ENCODE data around the gene PRKCE.

PRKCE gene

GRCh38 chr2:46010223-46010924, 358.9 kb downstream of the PRKCE start:
- no peak for DNase-seq (ENCODE audit: low read depth, low spot score)

GRCh38 chr2:46010925-46011490, 359.5 kb downstream of the PRKCE start:
- no peak for DNase-seq (ENCODE audit: low read depth, low spot score)

GRCh38 chr2:46012618-46013240, 361.3 kb downstream of the PRKCE start:
- DNase-seq (ENCODE audit: low read depth, low spot score) = no peak

GRCh38 chr2:46013726-46014125, 362.3 kb downstream of the PRKCE start:
- DNase-seq (ENCODE audit: low read depth, low spot score) = no peak

- no peak for DNase-seq (ENCODE audit: low read depth, low spot score)
Observed at GRCh38 chr2:46014911-46015654, 363.6 kb downstream of the PRKCE start.

GRCh38 chr2:46015671-46016070, 364.2 kb downstream of the PRKCE start:
- no peak for DNase-seq (ENCODE audit: low read depth, low spot score)

- no peak for DNase-seq (ENCODE audit: low read depth, low spot score)
Observed at GRCh38 chr2:46016091-46016490, 364.6 kb downstream of the PRKCE start.

GRCh38 chr2:46018773-46019591, 367.5 kb downstream of the PRKCE start:
- DNase-seq (ENCODE audit: low read depth, low spot score) = no peak

- DNase-seq (ENCODE audit: low read depth, low spot score) = no peak
Observed at GRCh38 chr2:46020416-46020815, 368.9 kb downstream of the PRKCE start.

- no peak for DNase-seq (ENCODE audit: low read depth, low spot score)
Observed at GRCh38 chr2:46023165-46023854, 371.8 kb downstream of the PRKCE start.

- DNase-seq (ENCODE audit: low read depth, low spot score) = no peak
Observed at GRCh38 chr2:46024146-46024779, 372.8 kb downstream of the PRKCE start.

GRCh38 chr2:46025081-46025480, 373.6 kb downstream of the PRKCE start:
- DNase-seq (ENCODE audit: low read depth, low spot score) = no peak

GRCh38 chr2:46025676-46026075, 374.2 kb downstream of the PRKCE start:
- no peak for DNase-seq (ENCODE audit: low read depth, low spot score)

GRCh38 chr2:46026431-46026830, 375.0 kb downstream of the PRKCE start:
- no peak for DNase-seq (ENCODE audit: low read depth, low spot score)

- DNase-seq (ENCODE audit: low read depth, low spot score) = no peak
Observed at GRCh38 chr2:46029332-46029811, 377.9 kb downstream of the PRKCE start.

GRCh38 chr2:46030330-46030729, 378.9 kb downstream of the PRKCE start:
- no peak for DNase-seq (ENCODE audit: low read depth, low spot score)

- no peak for DNase-seq (ENCODE audit: low read depth, low spot score)
Observed at GRCh38 chr2:46032161-46032813, 380.8 kb downstream of the PRKCE start.

GRCh38 chr2:46032996-46033395, 381.5 kb downstream of the PRKCE start:
- DNase-seq (ENCODE audit: low read depth, low spot score) = no peak

- DNase-seq (ENCODE audit: low read depth, low spot score) = no peak
Observed at GRCh38 chr2:46034535-46034934, 383.1 kb downstream of the PRKCE start.

- DNase-seq (ENCODE audit: low read depth, low spot score) = no peak
Observed at GRCh38 chr2:46036929-46037328, 385.5 kb downstream of the PRKCE start.

All from activated CD4-positive, CD25-positive, alpha-beta regulatory T cell treated with anti-CD3 and anti-CD28 coated beads, Interleukin-2, amount 50 U/mL, for 16 hours (primary cell).